B cell (primary cell): Measurements from ENCODE around the gene AGAP1. TPM values are rescaled to one million over a fixed set of nuclear protein-coding genes. Genes with fewer than 3 reads are reported as not detected.

Experiments
- ATAC-seq: fragments of 200-7000 bp; cut with Tn5 transposase; one replicate; pipeline ENCODE4 v1.10.0; 2021; ENCODE audit warnings: low read depth, mild to moderate bottlenecking, moderate number of reproducible peaks, moderate library complexity
- CTCF ChIA-PET: fragments of 350-600 bp; sonication (Branson Sonifier 250); formaldehyde crosslinking; loops from one replicate; lab custom pipeline; 2021; ENCODE audit warnings: antibody characterized with exemption, inconsistent platforms; lab: Charles Lee
- POLR2A ChIA-PET: fragments of 350-600 bp; sonication (Branson Sonifier 250); formaldehyde crosslinking; loops from one replicate; lab custom pipeline; 2021; ENCODE audit warnings: antibody characterized with exemption; lab: Charles Lee
- DNase-seq: peaks from one replicate; pipeline ENCODE4 v3.0.0; 2013
- H2AFZ ChIP-seq: 2 replicates; pipeline ENCODE4 v1.6.1; 2012; ENCODE audit warnings: mild to moderate bottlenecking, low read depth, low read length; ENCODE audit not compliant: insufficient read depth, poor library complexity, severe bottlenecking
- H3K27ac ChIP-seq, 2 donors: 1 replicate in 1 of 2; 2 replicates in 1 of 2; pipeline ENCODE4 v1.5.1; 2012 to 2013; ENCODE audit warnings: low read length in 2 of 2, mild to moderate bottlenecking in 2 of 2, moderate library complexity in 1 of 2
- H3K27me3 ChIP-seq, 4 experiments: fragments of 200-600 bp in 1 of 4; sonication (generic) in 1 of 4; replicated peaks in 1 of 4; 1 replicate in 2 of 4; 2 replicates in 2 of 4; pipeline versions ENCODE4 v1.6.1 to v1.7.0; 2013 to 2016; ENCODE audit warnings: low read length in 3 of 4, mild to moderate bottlenecking in 2 of 4, mixed read lengths in 1 of 4, moderate library complexity in 1 of 4; ENCODE audit not compliant: insufficient read depth in 4 of 4, control insufficient read depth in 3 of 4; ENCODE audit errors: control extremely low read depth in 1 of 4
- H3K36me3 ChIP-seq, 2 experiments: replicated peaks in 1 of 2; 1 replicate in 1 of 2; 2 replicates in 1 of 2; pipeline versions ENCODE4 v1.6.1 to v1.7.1; 2013; ENCODE audit warnings: low read length in 1 of 2; ENCODE audit not compliant: insufficient read depth in 2 of 2, control insufficient read depth in 1 of 2; ENCODE audit errors: control extremely low read depth in 1 of 2, extremely low read depth in 1 of 2
- H3K4me1 ChIP-seq, 2 donors: fragments of 200-600 bp in 1 of 2; sonication (generic) in 1 of 2; 1 replicate in 1 of 2; 2 replicates in 1 of 2; pipeline versions ENCODE4 v1.5.1 to v1.6.1; 2013 to 2017; ENCODE audit warnings: low read length in 2 of 2; ENCODE audit not compliant: control insufficient read depth in 2 of 2, insufficient read depth in 2 of 2
- H3K4me2 ChIP-seq: replicated peaks from 2 replicates; pipeline ENCODE3; 2012; ENCODE audit warnings: mild to moderate bottlenecking, low read depth, low read length; ENCODE audit not compliant: poor library complexity, severe bottlenecking
- H3K4me3 ChIP-seq, 5 experiments: fragments of 200-600 bp in 1 of 5; sonication (generic) in 1 of 5; 1 replicate in 3 of 5; 2 replicates in 2 of 5; pipeline versions ENCODE4 v1.5.1 to v1.7.0; 2011 to 2016; ENCODE audit warnings: low read length in 4 of 5, mild to moderate bottlenecking in 4 of 5, low read depth in 2 of 5, control low read depth in 1 of 5, moderate library complexity in 1 of 5; ENCODE audit not compliant: insufficient read depth in 1 of 5; ENCODE audit errors: control extremely low read depth in 1 of 5, extremely low read depth in 1 of 5
- H3K79me2 ChIP-seq: fragments of 200-600 bp; sonication (generic); one replicate; pipeline ENCODE4 v1.6.0; 2016; ENCODE audit warnings: low read length; ENCODE audit not compliant: control insufficient read depth, insufficient read depth
- H3K9ac ChIP-seq: fragments of 200-600 bp; sonication (generic); 2 replicates; pipeline ENCODE4 v1.6.1; 2017; ENCODE audit warnings: mild to moderate bottlenecking, low read length, moderate library complexity
- H3K9me3 ChIP-seq, 3 donors: one replicate each; pipeline versions ENCODE4 v1.6.1 to v1.7.1; 2013; ENCODE audit warnings: low read length in 2 of 3; ENCODE audit not compliant: control insufficient read depth in 2 of 3, insufficient read depth in 1 of 3; ENCODE audit errors: control extremely low read depth in 1 of 3
- H4K20me1 ChIP-seq: 2 replicates; pipeline ENCODE4 v1.6.0; 2012; ENCODE audit warnings: mild to moderate bottlenecking, low read length; ENCODE audit not compliant: insufficient read depth, control insufficient read depth, poor library complexity, severe bottlenecking
- H3K27ac Mint-ChIP-seq: one replicate; pipeline ENCODE4 v1.8.0; 2021; ENCODE audit warnings: mixed read lengths
- H3K27me3 Mint-ChIP-seq: one replicate; pipeline ENCODE4 v1.8.0; 2021; ENCODE audit warnings: mixed read lengths
- H3K4me1 Mint-ChIP-seq: one replicate; pipeline ENCODE4 v1.8.0; 2021; ENCODE audit warnings: mixed read lengths
- H3K4me3 Mint-ChIP-seq: one replicate; pipeline ENCODE4 v1.8.0; 2021; ENCODE audit warnings: mixed read lengths
- H3K9me3 Mint-ChIP-seq: one replicate; pipeline ENCODE4 v1.8.0; 2022; ENCODE audit warnings: mixed read lengths; ENCODE audit not compliant: insufficient read depth
- CTCF ChIP-seq: fragments of 200-600 bp; IDR thresholded peaks from one replicate; pipeline ENCODE4 v1.8.0; 2022; ENCODE audit warnings: antibody characterized with exemption, mild to moderate bottlenecking
- EZH2 ChIP-seq: IDR thresholded peaks from 2 replicates; pipeline ENCODE4 v1.6.1; 2012; ENCODE audit warnings: borderline replicate concordance, low read depth, mild to moderate bottlenecking, moderate library complexity, low read length; ENCODE audit not compliant: insufficient read depth, poor library complexity, severe bottlenecking
- WGBS: methylation state at CpG from one replicate; pipeline ENCODE4 v1.1.5; 2013; ENCODE audit warnings: missing lambda C conversion rate; ENCODE audit not compliant: insufficient coverage; 5-methylcytosine and 5-hydroxymethylcytosine counted together
- intact Hi-C: fragments of 100-400 bp; cut with micrococcal nuclease; formaldehyde crosslinking; loops from one replicate; pipeline ENCODE4 v1.10.0; 2022
- polyA plus RNA-seq: library from polyadenylated mRNA; depleted of rRNA; stranded (reverse); fragments of >200 nt; gene quantifications from 2 replicates; pipeline ENCODE4 v1.2.3, GENCODE V29; 2012
- total RNA-seq, 2 donors: library from RNA; stranded (reverse); fragments of 120-200 nt in 1 of 2; gene quantifications; 1 replicate in 1 of 2; 2 replicates in 1 of 2; pipeline versions ENCODE4 v1.2.3 to v1.2.4, GENCODE V29; 2013 to 2022

The AGAP1 gene
- total and polyA plus RNA-seq, 2 donors (not counting 1 experiment from before 2014, with no cell fraction given): 0.01 TPM; not detected in 1

DNA sequence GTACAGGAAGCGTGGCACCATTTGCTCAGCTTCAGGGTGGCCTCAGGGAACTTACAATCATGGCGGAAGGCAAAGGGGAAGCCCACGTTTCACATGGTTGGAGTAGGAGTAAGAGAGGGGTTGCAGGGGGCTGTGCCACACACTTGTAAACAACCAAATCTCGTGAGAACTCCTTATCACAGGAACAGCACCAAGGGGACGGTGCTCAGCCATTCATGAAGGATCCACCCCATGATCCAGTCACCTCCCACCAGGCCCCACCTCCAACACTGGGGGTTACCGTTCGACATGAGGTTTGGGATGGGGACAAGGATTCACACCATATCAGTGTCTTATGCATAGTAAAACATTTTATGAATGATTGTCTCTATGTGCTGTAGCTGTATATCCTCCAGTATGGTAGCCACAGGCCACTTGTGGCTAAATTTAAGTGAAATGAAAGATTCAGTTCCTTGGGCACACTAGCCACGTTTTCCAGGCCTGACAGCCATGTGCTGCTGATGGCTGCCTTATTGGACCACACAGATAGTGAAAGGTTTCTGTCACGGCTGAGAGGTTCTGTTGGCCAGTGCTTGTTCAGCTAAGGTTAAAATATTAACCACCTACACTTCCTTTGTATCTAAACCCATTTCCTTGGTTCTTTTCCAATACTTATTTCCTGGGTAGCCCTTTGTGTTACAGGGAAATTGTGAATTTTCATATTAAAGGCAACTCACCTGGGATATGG lies 77.3 kb downstream of the AGAP1 start:
- ChIA-PET POLR2A (no interaction called here), CTCF (no interaction called here)
- TF ChIP-seq EZH2 (no peak), CTCF (no peak)
- Mint-ChIP-seq H3K27me3 (peaks cover 16% of the 10 kb centered on the region), H3K9me3 (peaks cover 2% of the 10 kb centered on the region), H3K4me3 (no peak overlapping the region), H3K27ac (no peak overlapping the region), H3K4me1 (no peaks in the 10 kb centered on the region)
- H3K79me2 ChIP-seq: no peaks in the 10 kb centered on the region
- intact Hi-C loops: no loop called here
- H4K20me1 ChIP-seq: no peaks in the 10 kb centered on the region
- H3K4me1 ChIP-seq: no peaks in the 10 kb centered on the region
- no peak for DNase-seq
- H3K9ac ChIP-seq: no peak overlapping the region
- 67% methylated on average over 2 of the region's 9 CpGs for WGBS
- peaks cover 0 to 12% (median 0%) of the 10 kb centered on the region in 4 experiments for H3K27me3 ChIP-seq
- H3K36me3 ChIP-seq: no peaks in the 10 kb centered on the region
- no peak overlapping the region for H2AFZ ChIP-seq
- H3K9me3 ChIP-seq: peaks cover 0 to 19% (median 0%) of the 10 kb centered on the region in 3 donors
- no peak for ATAC-seq
- H3K4me3 ChIP-seq: no peak overlapping the region
- no peak overlapping the region for H3K4me2 ChIP-seq
- no peak overlapping the region for H3K27ac ChIP-seq

DNA sequence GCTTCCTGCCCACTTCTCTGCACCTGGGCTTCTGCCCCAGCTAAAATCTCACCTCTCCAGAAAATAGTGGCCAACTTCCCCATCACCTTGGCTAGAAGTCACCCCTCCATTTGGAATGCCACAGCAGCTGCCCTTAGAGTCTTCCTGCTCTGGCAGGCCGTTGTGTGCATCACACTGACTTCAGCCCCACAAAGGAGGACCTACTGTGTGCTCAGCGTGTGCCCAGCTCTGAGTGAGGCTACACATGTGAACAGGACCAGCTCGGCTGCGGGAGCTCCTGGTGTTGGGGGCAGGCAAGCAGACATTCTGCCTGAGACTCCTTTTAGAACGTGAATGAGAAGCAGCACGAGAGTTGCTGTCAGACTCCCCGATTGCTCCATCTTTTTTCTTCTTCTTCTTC lies 78.7 kb downstream of the AGAP1 start:
- TF ChIP-seq EZH2 (no peak), CTCF (no peak)
- peaks cover 2% of the 10 kb centered on the region for H3K9me3 Mint-ChIP-seq
- Histone ChIP-seq H4K20me1 (no peaks in the 10 kb centered on the region), H3K9me3 (peaks cover 0 to 19% (median 0%) of the 10 kb centered on the region in 3 donors), H2AFZ (no peak overlapping the region), H3K36me3 (no peaks in the 10 kb centered on the region), H3K27me3 (no peaks in the 10 kb centered on the region), H3K79me2 (no peaks in the 10 kb centered on the region), H3K9ac (no peak overlapping the region), H3K4me3 (no peak overlapping the region), H3K4me1 (no peaks in the 10 kb centered on the region), H3K27ac (no peak overlapping the region), H3K4me2 (no peak overlapping the region)
- DNase-seq: no peak
- WGBS: 89% methylated on average over 7 of the region's 7 CpGs
- POLR2A ChIA-PET: no interaction called here
- ATAC-seq: no peak
- H3K4me1 Mint-ChIP-seq: no peaks in the 10 kb centered on the region
- H3K4me3 Mint-ChIP-seq: no peak overlapping the region
- CTCF ChIA-PET: no interaction called here
- intact Hi-C loops: no loop called here
- peaks cover 3% of the 10 kb centered on the region for H3K27me3 Mint-ChIP-seq
- H3K27ac Mint-ChIP-seq: no peak overlapping the region
